Liver (tissue), 9 donors: ENCODE results near the gene TSR1. TPM values are rescaled to one million over a fixed set of nuclear protein-coding genes. Genes with fewer than 3 reads are reported as not detected.

Experiments
- DNase-seq: peaks from one replicate; pipeline ENCODE4 v3.0.0-alpha.2; 2017; ENCODE audit warnings: low spot score
- H3K27ac ChIP-seq, 2 donors: one replicate each; pipeline ENCODE4 v1.7.0; 2013; ENCODE audit warnings: inconsistent platforms in 2 of 2, low read length in 2 of 2, control low read depth in 1 of 2, low read depth in 1 of 2, mild to moderate bottlenecking in 1 of 2
- H3K27me3 ChIP-seq, 4 donors: one replicate each; pipeline versions ENCODE4 v1.6.1 to v1.7.0; 2013; ENCODE audit warnings: low read length in 3 of 4, inconsistent platforms in 1 of 4, mild to moderate bottlenecking in 1 of 4, moderate library complexity in 1 of 4; ENCODE audit not compliant: control insufficient read depth in 4 of 4, insufficient read depth in 4 of 4
- H3K36me3 ChIP-seq, 4 donors: one replicate each; pipeline versions ENCODE4 v1.6.1 to v1.7.0; 2013; ENCODE audit warnings: low read length in 3 of 4, mild to moderate bottlenecking in 3 of 4, low read depth in 1 of 4, moderate library complexity in 1 of 4; ENCODE audit not compliant: control insufficient read depth in 4 of 4, insufficient read depth in 3 of 4
- H3K4me1 ChIP-seq, 4 donors: one replicate each; pipeline versions ENCODE4 v1.6.1 to v1.7.0; 2013; ENCODE audit warnings: low read length in 3 of 4, mild to moderate bottlenecking in 3 of 4, moderate library complexity in 1 of 4; ENCODE audit not compliant: control insufficient read depth in 4 of 4, insufficient read depth in 4 of 4
- H3K4me3 ChIP-seq, 3 donors: one replicate each; pipeline versions ENCODE4 v1.6.1 to v1.7.0; 2013; ENCODE audit warnings: low read length in 3 of 3, control low read depth in 1 of 3, low read depth in 1 of 3, mild to moderate bottlenecking in 1 of 3
- H3K9ac ChIP-seq, 2 donors: one replicate each; pipeline ENCODE4 v1.7.0; 2013; ENCODE audit warnings: low read length in 2 of 2, mild to moderate bottlenecking in 2 of 2, moderate library complexity in 2 of 2, control low read depth in 1 of 2, low read depth in 1 of 2
- H3K9me3 ChIP-seq, 4 donors: one replicate each; pipeline versions ENCODE4 v1.6.1 to v1.7.0; 2013; ENCODE audit warnings: low read length in 3 of 4; ENCODE audit not compliant: control insufficient read depth in 4 of 4
- ATF3 ChIP-seq: IDR thresholded peaks from 2 replicates; pipeline ENCODE4 v1.6.1; 2016; ENCODE audit warnings: antibody characterized with exemption
- CTCF ChIP-seq: fragments of 150-350 bp; IDR thresholded peaks from 2 replicates; pipeline ENCODE4 v1.5.1; 2017; ENCODE audit warnings: improper control_type of control experiment, low read depth, low read length; ENCODE audit not compliant: missing input control
- EGR1 ChIP-seq, 2 donors: IDR thresholded peaks; 2 replicates each; pipeline ENCODE4 v1.6.1; 2016 to 2018; ENCODE audit warnings: antibody characterized with exemption in 2 of 2, low read depth in 2 of 2
- FOXA1 ChIP-seq: IDR thresholded peaks from 2 replicates; pipeline ENCODE4 v1.6.1; 2016; ENCODE audit warnings: antibody characterized with exemption
- FOXA2 ChIP-seq: IDR thresholded peaks from 2 replicates; pipeline ENCODE4 v1.6.1; 2016; ENCODE audit warnings: antibody characterized with exemption
- GABPA ChIP-seq, 2 donors: IDR thresholded peaks in 1 of 2; conservative IDR thresholded peaks in 1 of 2; 2 replicates each; pipeline ENCODE4 v1.6.1; 2016; ENCODE audit warnings: antibody characterized with exemption in 2 of 2, mild to moderate bottlenecking in 1 of 2, moderate library complexity in 1 of 2
- HNF4G ChIP-seq: IDR thresholded peaks from 2 replicates; pipeline ENCODE4 v1.6.1; 2016; ENCODE audit warnings: antibody characterized with exemption
- JUND ChIP-seq, 2 donors: IDR thresholded peaks; 2 replicates each; pipeline ENCODE4 v1.6.1; 2016; ENCODE audit warnings: antibody characterized with exemption in 2 of 2
- MAX ChIP-seq: IDR thresholded peaks from 2 replicates; pipeline ENCODE4 v1.6.1; 2016; ENCODE audit warnings: antibody characterized with exemption
- NR2F2 ChIP-seq: IDR thresholded peaks from 2 replicates; pipeline ENCODE4 v1.6.1; 2016; ENCODE audit warnings: antibody characterized with exemption
- RAD21 ChIP-seq, 2 donors: IDR thresholded peaks; 2 replicates each; pipeline ENCODE4 v1.6.1; 2016; ENCODE audit warnings: antibody characterized with exemption in 2 of 2, mild to moderate bottlenecking in 2 of 2
- REST ChIP-seq: IDR thresholded peaks from 2 replicates; pipeline ENCODE4 v1.6.1; 2016; ENCODE audit warnings: antibody characterized with exemption, mild to moderate bottlenecking
- RXRA ChIP-seq, 2 donors: IDR thresholded peaks; 2 replicates each; pipeline ENCODE4 v1.6.1; 2017 to 2018; ENCODE audit warnings: antibody characterized with exemption in 2 of 2, mild to moderate bottlenecking in 1 of 2
- SP1 ChIP-seq: IDR thresholded peaks from 2 replicates; pipeline ENCODE4 v1.6.1; 2018; ENCODE audit warnings: antibody characterized with exemption, mild to moderate bottlenecking
- TAF1 ChIP-seq: conservative IDR thresholded peaks from 2 replicates; pipeline ENCODE4 v1.6.1; 2016; ENCODE audit warnings: antibody characterized with exemption, mild to moderate bottlenecking
- YY1 ChIP-seq: IDR thresholded peaks from 2 replicates; pipeline ENCODE4 v1.6.1; 2016; ENCODE audit warnings: antibody characterized with exemption, mild to moderate bottlenecking
- ZBTB33 ChIP-seq: IDR thresholded peaks from 2 replicates; pipeline ENCODE4 v1.6.1; 2016; ENCODE audit warnings: antibody characterized with exemption
- WGBS: extraction: QIAGEN DNeasy Blood & Tissue Kit; methylation state at CpG from one replicate; pipeline ENCODE4 v1.1.7; 2013; 5-methylcytosine and 5-hydroxymethylcytosine counted together
- polyA plus RNA-seq, 2 donors: library from polyadenylated mRNA; stranded (reverse) in 1 of 2; unstranded in 1 of 2; fragments of 200-250 nt in 1 of 2; fragments of >200 nt in 1 of 2; fragmentation: Nextera tagmentation in 1 of 2; extraction: Ambion mirVana in 1 of 2; gene quantifications; one replicate each; pipeline versions ENCODE4 v1.2.1 to v1.2.3, GENCODE V29; 2013 to 2015
- total RNA-seq, 2 donors: library from RNA; depleted of rRNA; stranded (reverse); fragments of >200 nt; gene quantifications; one replicate each; pipeline ENCODE4 v1.2.3, GENCODE V29; 2014
- donor health status: healthy.
- donor health status: healthy.
- donor health status: healthy.
- donor health status: healthy.
- donor health status: healthy.

Gene TSR1
- total and polyA plus RNA-seq, 4 donors: 6.5 to 27.0 (median 13.8) TPM

GRCh38 chr17:2346475-2346874 lies 10.2 kb upstream of the TSR1 start:
- H3K4me3 ChIP-seq: no peak overlapping the region
- no peak for DNase-seq
- H3K36me3 ChIP-seq: peaks cover 0 to 14% (median under 1%) of the 10 kb centered on the region in 4 donors
- TF ChIP-seq SP1: no peak
- no peak for TF ChIP-seq EGR1 (IDR thresholded peaks at IDR 0.05; ENCODE audit: low read depth in 2 of 2)
- no peak for TF ChIP-seq HNF4G
- no peak for TF ChIP-seq ATF3
- no peak for TF ChIP-seq RXRA (IDR thresholded peaks at IDR 0.05)
- TF ChIP-seq YY1: no peak
- no peak for TF ChIP-seq JUND (IDR thresholded peaks at IDR 0.05)
- no peak for TF ChIP-seq FOXA2
- no peak for TF ChIP-seq RAD21 (IDR thresholded peaks at IDR 0.05)
- TF ChIP-seq NR2F2: no peak
- TF ChIP-seq TAF1: no peak
- TF ChIP-seq CTCF: no peak
- TF ChIP-seq GABPA (IDR thresholded peaks at IDR 0.05 in 1 of 2, conservative IDR thresholded peaks at IDR 0.05 in 1 of 2): no peak
- no peak overlapping the region for H3K27ac ChIP-seq
- H3K27me3 ChIP-seq: no peaks in the 10 kb centered on the region
- WGBS: 97% methylated on average over 8 of the region's 8 CpGs
- no peak overlapping the region for H3K9ac ChIP-seq
- H3K9me3 ChIP-seq: no peaks in the 10 kb centered on the region
- peaks cover 2 to 13% (median 8%) of the 10 kb centered on the region in 4 donors for H3K4me1 ChIP-seq

- Histone ChIP-seq H3K36me3 (peaks cover 0 to 14% (median under 1%) of the 10 kb centered on the region in 4 donors), H3K27ac (no peak overlapping the region), H3K4me3 (no peak overlapping the region), H3K27me3 (no peaks in the 10 kb centered on the region), H3K9ac (no peak overlapping the region), H3K9me3 (no peaks in the 10 kb centered on the region), H3K4me1 (peaks cover 2 to 13% (median 8%) of the 10 kb centered on the region in 4 donors)
- DNase-seq: no peak
- WGBS: 89% methylated on average over 10 of the region's 10 CpGs
- no peak for TF ChIP-seq RAD21 (IDR thresholded peaks at IDR 0.05)
- TF ChIP-seq NR2F2: no peak
- no peak for TF ChIP-seq YY1
- TF ChIP-seq ZBTB33: no peak
Measured at GRCh38 chr17:2344528-2344927, 8.3 kb upstream of the TSR1 start.

GRCh38 chr17:2343421-2343820 lies 7.2 kb upstream of the TSR1 start:
- Histone ChIP-seq H3K27me3 (no peaks in the 10 kb centered on the region), H3K9me3 (no peaks in the 10 kb centered on the region), H3K9ac (no peak overlapping the region), H3K4me1 (peaks cover 2 to 10% (median 7%) of the 10 kb centered on the region in 4 donors), H3K27ac (no peak overlapping the region), H3K4me3 (no peak overlapping the region), H3K36me3 (peaks cover 0 to 14% (median under 1%) of the 10 kb centered on the region in 4 donors)
- 66% methylated on average over 5 of the region's 5 CpGs for WGBS
- TF ChIP-seq SP1 (no peak), NR2F2 (no peak), RAD21 (IDR thresholded peaks at IDR 0.05) (no peak), TAF1 (no peak), ATF3 (no peak), HNF4G (no peak), YY1 (no peak), RXRA (IDR thresholded peaks at IDR 0.05) (no peak), FOXA1 (no peak), ZBTB33 (no peak), GABPA (IDR thresholded peaks at IDR 0.05 in 1 of 2, conservative IDR thresholded peaks at IDR 0.05 in 1 of 2) (no peak), REST (no peak), MAX (no peak)
- DNase-seq: no peak
